ENCODE data around the gene BMPR1A. TPM values are rescaled to one million over a fixed set of nuclear protein-coding genes. Genes with fewer than 3 reads are reported as not detected.

The BMPR1A gene
- total RNA-seq, 1 experiment from 2014 or later, result 86.5 TPM

DNA sequence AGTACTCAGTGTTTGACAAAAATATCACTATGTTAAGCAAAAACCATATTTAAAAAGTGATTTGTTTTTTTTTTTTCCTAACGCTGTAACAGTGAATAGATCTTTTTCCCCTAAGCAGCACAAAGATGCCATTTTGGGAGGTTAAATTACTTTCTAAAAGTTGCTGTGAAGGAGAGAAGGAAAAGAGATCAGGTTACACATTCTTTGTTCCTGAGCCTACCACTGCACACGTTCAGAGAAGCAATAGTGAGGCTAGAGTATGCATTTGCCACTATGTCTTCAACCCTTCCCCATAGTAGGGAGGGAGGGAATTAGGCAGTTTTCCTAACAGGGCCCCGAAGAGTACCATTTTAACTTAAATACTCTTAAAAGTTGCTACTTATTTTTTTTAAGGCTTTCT, 38.9 kb downstream of the BMPR1A start:
- Histone ChIP-seq H3K36me3 (replicated peaks; ENCODE audit: control insufficient read depth, insufficient read depth, low read length) (no peaks in the 10 kb centered on the region), H3K4me3 (ENCODE audit: insufficient read depth, low read depth, low read length) (no peak overlapping the region)
- peak; percentile 49 for DNase-seq

GRCh38 chr10:86798025-86798424, 41.6 kb downstream of the BMPR1A start:
- Histone ChIP-seq H3K27me3 (ENCODE audit: control insufficient read depth, insufficient read depth, low read length) (no peaks in the 10 kb centered on the region), H3K36me3 (replicated peaks; ENCODE audit: control insufficient read depth, insufficient read depth, low read length) (no peaks in the 10 kb centered on the region), H3K4me3 (ENCODE audit: insufficient read depth, low read depth, low read length) (no peak overlapping the region)
- no peak for DNase-seq

More for the DNA sequence above, 38.9 kb downstream of the BMPR1A start:
- no peaks in the 10 kb centered on the region for H3K27me3 ChIP-seq (ENCODE audit: control insufficient read depth, insufficient read depth, low read length)

DNA sequence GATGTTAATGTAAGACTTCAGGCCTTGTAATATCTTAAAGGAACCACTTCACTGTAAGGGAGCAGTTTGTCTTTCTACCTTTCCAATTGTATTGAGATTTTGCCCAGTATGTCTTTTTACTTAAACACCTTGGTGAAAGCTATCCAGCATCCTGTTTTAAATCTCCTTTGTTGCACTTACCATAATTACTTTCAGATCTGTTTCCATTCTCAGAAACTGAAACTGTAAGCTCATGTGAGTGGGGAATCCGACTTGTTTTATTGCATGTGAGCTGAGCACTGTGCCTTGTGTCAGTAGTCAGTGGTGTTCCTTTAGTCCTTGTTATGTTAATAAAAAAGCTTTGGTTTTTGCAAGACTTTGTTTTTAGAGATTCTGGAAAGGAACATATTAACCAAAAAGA, 42.2 kb downstream of the BMPR1A start:
- Histone ChIP-seq H3K27me3 (ENCODE audit: control insufficient read depth, insufficient read depth, low read length) (no peaks in the 10 kb centered on the region), H3K36me3 (replicated peaks; ENCODE audit: control insufficient read depth, insufficient read depth, low read length) (no peaks in the 10 kb centered on the region), H3K4me3 (ENCODE audit: insufficient read depth, low read depth, low read length) (no peak overlapping the region)
- no peak for DNase-seq

DNA sequence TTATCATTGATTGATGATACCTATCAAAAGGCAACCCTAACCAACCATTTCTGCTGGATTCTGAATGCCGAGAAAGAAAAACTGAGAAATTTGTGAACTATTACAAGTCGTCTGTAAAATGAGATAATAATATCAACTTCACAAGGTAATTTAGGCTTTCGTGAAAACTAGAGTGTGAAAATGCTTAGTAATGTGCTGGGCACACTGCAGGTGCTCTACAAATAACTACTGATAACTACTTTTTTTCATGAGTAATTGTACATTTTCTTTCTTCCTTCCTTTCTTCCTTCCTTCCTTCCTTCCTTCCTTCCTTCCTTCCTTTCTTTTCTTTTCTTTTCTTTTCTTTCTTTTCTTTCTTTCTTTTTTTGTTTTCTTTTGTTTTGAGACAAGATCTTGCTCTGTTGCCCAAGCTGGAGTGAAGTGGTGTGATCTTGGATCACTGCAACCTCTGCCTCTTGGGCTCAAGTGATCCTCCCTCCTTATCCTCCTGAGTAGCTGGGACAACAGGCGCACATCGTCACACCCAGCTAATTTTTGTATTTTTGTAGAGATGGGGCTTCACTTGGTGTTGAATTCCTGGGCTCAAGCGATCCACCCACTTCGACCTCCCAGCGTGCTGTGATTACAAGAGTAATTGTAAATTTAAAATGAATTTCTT, 42.9 kb downstream of the BMPR1A start:
- no peak overlapping the region for H3K4me3 ChIP-seq (ENCODE audit: insufficient read depth, low read depth, low read length)
- H3K36me3 ChIP-seq (replicated peaks; ENCODE audit: control insufficient read depth, insufficient read depth, low read length), result no peaks in the 10 kb centered on the region
- no peaks in the 10 kb centered on the region for H3K27me3 ChIP-seq (ENCODE audit: control insufficient read depth, insufficient read depth, low read length)
- DNase-seq, result no peak

DNA sequence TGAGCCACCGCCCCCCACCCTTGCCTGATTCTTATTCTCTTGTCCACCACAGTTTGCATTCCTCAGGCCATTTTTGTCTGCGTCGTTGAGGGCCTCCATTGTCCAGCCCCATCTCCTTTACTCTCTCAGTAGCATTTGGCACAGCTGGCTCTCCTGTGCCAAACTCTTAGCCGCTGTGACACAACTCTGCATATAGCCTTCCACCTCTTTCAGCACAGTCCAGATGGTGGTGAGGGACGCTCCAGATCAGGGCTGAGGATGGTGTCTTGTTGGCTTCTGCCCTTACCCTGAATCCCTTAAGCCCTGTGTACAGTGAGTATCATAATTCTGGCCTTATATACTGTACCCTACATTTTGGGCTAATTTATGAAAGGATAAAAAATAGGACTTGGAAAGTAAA, 45.6 kb downstream of the BMPR1A start:
- Histone ChIP-seq H3K27me3 (ENCODE audit: control insufficient read depth, insufficient read depth, low read length) (no peaks in the 10 kb centered on the region), H3K36me3 (replicated peaks; ENCODE audit: control insufficient read depth, insufficient read depth, low read length) (no peaks in the 10 kb centered on the region), H3K4me3 (ENCODE audit: insufficient read depth, low read depth, low read length) (no peak overlapping the region)
- no peak for DNase-seq

DNA sequence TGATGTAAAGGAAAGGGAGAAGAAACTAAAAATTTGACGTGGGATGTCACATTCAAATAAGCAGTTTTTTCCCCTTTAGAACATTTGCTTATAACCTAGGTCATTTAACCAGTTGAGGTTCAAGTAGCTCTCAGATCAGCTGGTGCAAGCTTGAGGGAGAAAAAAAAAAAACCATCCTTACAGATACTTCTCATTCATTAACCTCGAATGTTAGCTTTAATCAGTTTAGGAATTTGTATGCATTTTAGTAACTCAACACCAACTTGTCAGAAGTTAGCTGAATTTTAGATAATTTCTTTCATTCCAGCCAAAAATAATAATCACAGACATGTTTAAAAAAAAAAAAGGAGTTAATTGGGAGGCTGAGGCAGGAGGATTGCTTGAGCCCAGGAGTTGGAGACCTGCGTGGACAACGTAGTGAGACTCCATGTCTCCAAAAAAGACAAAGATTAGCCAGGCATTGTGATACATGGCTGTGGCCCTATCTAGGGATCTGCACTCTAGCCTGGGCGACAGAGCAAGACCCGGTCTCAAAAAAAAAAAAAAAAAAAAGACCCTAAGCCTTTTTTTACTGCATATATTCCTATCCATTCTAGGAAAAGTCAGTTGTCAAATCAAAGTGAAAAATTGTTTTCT, 46.2 kb downstream of the BMPR1A start:
- no peak for DNase-seq
- no peaks in the 10 kb centered on the region for H3K36me3 ChIP-seq (replicated peaks; ENCODE audit: control insufficient read depth, insufficient read depth, low read length)
- no peak overlapping the region for H3K4me3 ChIP-seq (ENCODE audit: insufficient read depth, low read depth, low read length)
- no peaks in the 10 kb centered on the region for H3K27me3 ChIP-seq (ENCODE audit: control insufficient read depth, insufficient read depth, low read length)

DNA sequence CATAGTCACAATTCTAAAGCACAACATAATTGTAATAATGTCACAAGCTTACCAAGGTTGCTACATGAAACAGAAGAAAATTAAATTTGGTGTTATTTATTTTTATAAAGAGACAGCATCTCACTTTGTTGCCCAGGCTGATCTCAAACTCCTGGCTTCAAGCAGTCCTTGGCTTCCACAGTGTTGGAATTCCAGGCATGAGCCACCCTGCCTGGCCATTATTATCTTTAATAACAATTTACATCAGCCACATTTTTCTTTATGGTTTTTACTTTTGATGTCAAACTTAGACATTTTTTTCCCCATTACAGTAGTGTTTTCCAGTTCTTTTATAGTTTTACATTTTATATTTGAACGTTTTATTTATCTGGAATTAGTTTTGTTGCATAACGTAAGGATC, 46.7 kb downstream of the BMPR1A start:
- DNase-seq, result no peak
- H3K27me3 ChIP-seq (ENCODE audit: control insufficient read depth, insufficient read depth, low read length), result no peaks in the 10 kb centered on the region
- no peaks in the 10 kb centered on the region for H3K36me3 ChIP-seq (replicated peaks; ENCODE audit: control insufficient read depth, insufficient read depth, low read length)
- H3K4me3 ChIP-seq (ENCODE audit: insufficient read depth, low read depth, low read length), result no peak overlapping the region

DNA sequence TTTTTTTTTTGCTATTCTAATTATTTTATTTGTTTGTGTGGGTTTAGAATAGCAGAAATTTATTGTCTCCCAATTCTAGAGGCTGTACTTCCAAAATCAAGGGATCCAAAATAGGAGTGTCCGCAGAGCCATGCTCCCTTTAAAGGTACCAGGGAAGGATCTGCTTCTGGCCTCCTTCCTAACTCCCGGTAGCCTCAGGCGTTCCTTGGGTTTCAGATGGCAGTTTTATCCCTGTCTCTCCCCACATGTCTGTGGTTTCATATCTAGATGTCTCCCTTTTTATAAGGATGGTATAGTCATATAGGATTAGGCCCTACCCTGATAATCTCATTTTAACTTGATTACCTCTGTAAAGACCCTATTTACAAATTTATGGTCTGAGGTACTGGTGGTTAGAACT, 48.4 kb downstream of the BMPR1A start:
- Histone ChIP-seq H3K36me3 (replicated peaks; ENCODE audit: control insufficient read depth, insufficient read depth, low read length) (no peaks in the 10 kb centered on the region), H3K4me3 (ENCODE audit: insufficient read depth, low read depth, low read length) (no peak overlapping the region), H3K27me3 (ENCODE audit: control insufficient read depth, insufficient read depth, low read length) (no peaks in the 10 kb centered on the region)
- DNase-seq, result no peak

GRCh38 chr10:86813101-86813500, 56.7 kb downstream of the BMPR1A start:
- H3K36me3 ChIP-seq (replicated peaks; ENCODE audit: control insufficient read depth, insufficient read depth, low read length), result no peaks in the 10 kb centered on the region
- DNase-seq, result no peak
- no peaks in the 10 kb centered on the region for H3K27me3 ChIP-seq (ENCODE audit: control insufficient read depth, insufficient read depth, low read length)
- no peak overlapping the region for H3K4me3 ChIP-seq (ENCODE audit: insufficient read depth, low read depth, low read length)

GRCh38 chr10:86813982-86814381, 57.6 kb downstream of the BMPR1A start:
- H3K27me3 ChIP-seq (ENCODE audit: control insufficient read depth, insufficient read depth, low read length), result no peaks in the 10 kb centered on the region
- no peak for DNase-seq
- H3K4me3 ChIP-seq (ENCODE audit: insufficient read depth, low read depth, low read length), result no peak overlapping the region
- H3K36me3 ChIP-seq (replicated peaks; ENCODE audit: control insufficient read depth, insufficient read depth, low read length), result no peaks in the 10 kb centered on the region

DNA sequence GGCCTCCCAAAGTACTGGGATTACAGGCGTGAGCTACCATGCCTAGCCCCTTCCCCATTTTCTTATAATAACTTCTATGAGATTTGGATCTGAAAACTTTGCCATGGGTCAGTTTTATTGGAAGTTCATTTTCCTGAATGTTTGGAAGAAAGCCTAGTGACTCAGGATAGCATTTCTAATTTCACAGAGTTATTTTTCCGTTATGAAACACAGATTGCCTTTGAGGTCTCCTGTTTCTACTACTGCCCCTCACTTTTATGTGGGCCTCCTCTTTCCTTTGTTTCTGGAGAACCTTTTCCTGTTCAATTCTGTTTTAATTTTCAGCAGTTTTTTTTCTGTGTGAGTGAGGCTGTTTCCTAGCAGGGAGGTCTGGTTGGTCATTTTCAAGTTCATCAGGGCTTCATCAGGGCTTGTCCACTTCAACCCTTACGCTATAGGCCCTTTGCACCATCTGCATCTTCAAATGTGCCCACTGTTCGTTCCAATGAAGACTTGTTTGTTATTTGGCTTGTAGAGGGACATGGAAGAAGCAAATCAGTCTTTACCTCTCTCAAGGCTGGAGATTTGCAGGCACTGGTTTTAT, 58.7 kb downstream of the BMPR1A start:
- H3K4me3 ChIP-seq (ENCODE audit: insufficient read depth, low read depth, low read length), result no peak overlapping the region
- DNase-seq, result no peak

GRCh38 chr10:86815640-86816039, 59.2 kb downstream of the BMPR1A start:
- no peaks in the 10 kb centered on the region for H3K27me3 ChIP-seq (ENCODE audit: control insufficient read depth, insufficient read depth, low read length)
- DNase-seq, result no peak
- no peak overlapping the region for H3K4me3 ChIP-seq (ENCODE audit: insufficient read depth, low read depth, low read length)
- H3K36me3 ChIP-seq (replicated peaks; ENCODE audit: control insufficient read depth, insufficient read depth, low read length), result no peaks in the 10 kb centered on the region

More for the DNA sequence above, 58.7 kb downstream of the BMPR1A start:
- H3K36me3 ChIP-seq (replicated peaks; ENCODE audit: control insufficient read depth, insufficient read depth, low read length), result no peaks in the 10 kb centered on the region
- H3K27me3 ChIP-seq (ENCODE audit: control insufficient read depth, insufficient read depth, low read length), result no peaks in the 10 kb centered on the region

GRCh38 chr10:86817246-86817645, 60.8 kb downstream of the BMPR1A start:
- Histone ChIP-seq H3K27me3 (ENCODE audit: control insufficient read depth, insufficient read depth, low read length) (no peaks in the 10 kb centered on the region), H3K36me3 (replicated peaks; ENCODE audit: control insufficient read depth, insufficient read depth, low read length) (no peaks in the 10 kb centered on the region), H3K4me3 (ENCODE audit: insufficient read depth, low read depth, low read length) (no peak overlapping the region)
- no peak for DNase-seq

DNA sequence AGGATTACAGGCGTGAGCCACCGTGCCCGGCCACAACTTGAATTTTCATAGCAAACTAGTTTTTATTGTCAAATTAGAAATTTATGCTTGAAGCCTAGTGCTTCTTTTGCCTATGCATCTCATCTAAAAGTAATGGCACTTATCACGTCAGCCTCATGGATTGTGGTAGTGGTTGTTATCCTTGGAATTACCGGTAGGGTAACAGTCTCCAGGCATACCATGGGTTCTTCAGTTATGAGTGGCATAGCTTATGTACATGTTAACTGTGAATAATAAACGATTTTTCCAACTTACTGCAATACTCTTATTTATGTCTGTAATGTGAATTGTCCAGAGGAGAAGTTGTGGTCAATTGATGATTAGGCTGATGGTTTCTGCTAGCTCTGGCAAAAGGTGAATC, 63.1 kb downstream of the BMPR1A start:
- no peak for DNase-seq
- Histone ChIP-seq H3K27me3 (ENCODE audit: control insufficient read depth, insufficient read depth, low read length) (no peaks in the 10 kb centered on the region), H3K36me3 (replicated peaks; ENCODE audit: control insufficient read depth, insufficient read depth, low read length) (no peaks in the 10 kb centered on the region), H3K4me3 (ENCODE audit: insufficient read depth, low read depth, low read length) (no peak overlapping the region)

GRCh38 chr10:86820509-86820908, 64.1 kb downstream of the BMPR1A start:
- DNase-seq, result no peak
- no peak overlapping the region for H3K4me3 ChIP-seq (ENCODE audit: insufficient read depth, low read depth, low read length)
- H3K27me3 ChIP-seq (ENCODE audit: control insufficient read depth, insufficient read depth, low read length), result no peaks in the 10 kb centered on the region
- H3K36me3 ChIP-seq (replicated peaks; ENCODE audit: control insufficient read depth, insufficient read depth, low read length), result no peaks in the 10 kb centered on the region

Data from H7 (cell line).